Bronchial epithelial cell (primary cell): ENCODE results near the gene OR5B2. TPM values are rescaled to one million over a fixed set of nuclear protein-coding genes. Genes with fewer than 3 reads are reported as not detected.

Experiments
- DNase-seq: peaks from one replicate; pipeline ENCODE4 v3.0.0-alpha.2; 2010; ENCODE audit warnings: low read depth
- FAIRE-seq: peaks from 2 replicates; lab custom pipeline; 2011; peaks lifted over from hg19 to GRCh38; lab: Jason Lieb, UNC
- H3K27me3 ChIP-seq: 2 replicates; pipeline ENCODE4 v1.5.1; 2011; ENCODE audit warnings: low read length; ENCODE audit not compliant: control insufficient read depth, insufficient read depth
- H3K36me3 ChIP-seq: 2 replicates; pipeline ENCODE4 v1.5.1; 2011; ENCODE audit warnings: low read length; ENCODE audit not compliant: control insufficient read depth, insufficient read depth
- H3K4me3 ChIP-seq: 2 replicates; pipeline ENCODE4 v1.5.1; 2011; ENCODE audit warnings: mild to moderate bottlenecking, low read depth, low read length, control low read depth
- CTCF ChIP-seq: IDR thresholded peaks from 2 replicates; pipeline ENCODE4 v1.5.1; 2011; ENCODE audit warnings: mild to moderate bottlenecking, moderate library complexity, low read length, control low read depth, inconsistent platforms; ENCODE audit not compliant: insufficient read depth, severe bottlenecking
- total RNA-seq: library from RNA; depleted of rRNA; stranded (reverse); fragments of >200 nt; gene quantifications from 2 replicates; pipeline ENCODE4 v1.2.1, GENCODE V29; 2014

OR5B2 gene
- not detected in 2 replicates for total RNA-seq

- Histone ChIP-seq H3K36me3 (no peaks in the 10 kb centered on the region), H3K27me3 (no peaks in the 10 kb centered on the region), H3K4me3 (no peak within 1 kb of the TSS)
- TF ChIP-seq CTCF: no peak
- FAIRE-seq (peak; percentile 36), DNase-seq (no peak)
Observed at GRCh38 chr11:58428021-58428420, at the start of gene OR5B2. Gene OR5B2, minus strand, starts transcription at chr11:58428121. Its CDS starts 4,860 bp downstream, at chr11:58423261.

- FAIRE-seq: no peak
- TF ChIP-seq CTCF: no peak
Observed at GRCh38 chr11:58471892-58472291, 44.0 kb upstream of the OR5B2 start.

GRCh38 chr11:58466293-58466692, 38.4 kb upstream of the OR5B2 start:
- H3K27me3 ChIP-seq: no peaks in the 10 kb centered on the region
- DNase-seq: no peak
- H3K36me3 ChIP-seq: no peaks in the 10 kb centered on the region
- FAIRE-seq: no peak
- no peak for TF ChIP-seq CTCF
- no peak overlapping the region for H3K4me3 ChIP-seq

More at GRCh38 chr11:58471892-58472291, 44.0 kb upstream of the OR5B2 start:
- no peak for DNase-seq
- no peaks in the 10 kb centered on the region for H3K36me3 ChIP-seq
- no peaks in the 10 kb centered on the region for H3K27me3 ChIP-seq
- H3K4me3 ChIP-seq: no peak overlapping the region

GRCh38 chr11:58465690-58466089, 37.8 kb upstream of the OR5B2 start:
- peak; percentile 70 for DNase-seq
- Histone ChIP-seq H3K4me3 (no peak overlapping the region), H3K36me3 (no peaks in the 10 kb centered on the region), H3K27me3 (no peaks in the 10 kb centered on the region)
- no peak for TF ChIP-seq CTCF
- FAIRE-seq: no peak

GRCh38 chr11:58451585-58451984, 23.7 kb upstream of the OR5B2 start:
- H3K27me3 ChIP-seq: no peaks in the 10 kb centered on the region
- H3K4me3 ChIP-seq: no peak overlapping the region
- FAIRE-seq (no peak), DNase-seq (no peak)
- TF ChIP-seq CTCF: no peak
- no peaks in the 10 kb centered on the region for H3K36me3 ChIP-seq

- Histone ChIP-seq H3K36me3 (no peaks in the 10 kb centered on the region), H3K27me3 (no peaks in the 10 kb centered on the region), H3K4me3 (no peak overlapping the region)
- DNase-seq: peak; percentile 5
- no peak for TF ChIP-seq CTCF
- no peak for FAIRE-seq
Observed at GRCh38 chr11:58446294-58446693, 18.4 kb upstream of the OR5B2 start.
